Measurements from ENCODE around the gene TNS3.

- TF ChIP-seq, protein P1, sequence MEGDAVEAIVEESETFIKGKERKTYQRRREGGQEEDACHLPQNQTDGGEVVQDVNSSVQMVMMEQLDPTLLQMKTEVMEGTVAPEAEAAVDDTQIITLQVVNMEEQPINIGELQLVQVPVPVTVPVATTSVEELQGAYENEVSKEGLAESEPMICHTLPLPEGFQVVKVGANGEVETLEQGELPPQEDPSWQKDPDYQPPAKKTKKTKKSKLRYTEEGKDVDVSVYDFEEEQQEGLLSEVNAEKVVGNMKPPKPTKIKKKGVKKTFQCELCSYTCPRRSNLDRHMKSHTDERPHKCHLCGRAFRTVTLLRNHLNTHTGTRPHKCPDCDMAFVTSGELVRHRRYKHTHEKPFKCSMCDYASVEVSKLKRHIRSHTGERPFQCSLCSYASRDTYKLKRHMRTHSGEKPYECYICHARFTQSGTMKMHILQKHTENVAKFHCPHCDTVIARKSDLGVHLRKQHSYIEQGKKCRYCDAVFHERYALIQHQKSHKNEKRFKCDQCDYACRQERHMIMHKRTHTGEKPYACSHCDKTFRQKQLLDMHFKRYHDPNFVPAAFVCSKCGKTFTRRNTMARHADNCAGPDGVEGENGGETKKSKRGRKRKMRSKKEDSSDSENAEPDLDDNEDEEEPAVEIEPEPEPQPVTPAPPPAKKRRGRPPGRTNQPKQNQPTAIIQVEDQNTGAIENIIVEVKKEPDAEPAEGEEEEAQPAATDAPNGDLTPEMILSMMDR (IDR thresholded peaks at IDR 0.05; ENCODE audit: low read depth, low read length, poor library complexity, severe bottlenecking): no peak
- TF ChIP-seq EZH2phosphoT487 (IDR thresholded peaks at IDR 0.05; ENCODE audit: borderline replicate concordance, low read length): no peak
These were observed 170.5 kb downstream of the TNS3 start for GRCh38 chr7:47411281-47411869.

All from DOHH2 (cell line).